NK-92 (cell line): ENCODE results near the gene PRKAG2.
"Not testable (repeated sequence)": the region's sequence is repeated elsewhere in the genome, so short reads cannot be mapped to it uniquely, and the experiment has no call there.

ENCODE experiments used
- DNase-seq: peaks from one replicate; lab custom pipeline; 2025; ENCODE audit not compliant: unreplicated experiment; lab: John Stamatoyannopoulos, UW

The PRKAG2 gene

DNA sequence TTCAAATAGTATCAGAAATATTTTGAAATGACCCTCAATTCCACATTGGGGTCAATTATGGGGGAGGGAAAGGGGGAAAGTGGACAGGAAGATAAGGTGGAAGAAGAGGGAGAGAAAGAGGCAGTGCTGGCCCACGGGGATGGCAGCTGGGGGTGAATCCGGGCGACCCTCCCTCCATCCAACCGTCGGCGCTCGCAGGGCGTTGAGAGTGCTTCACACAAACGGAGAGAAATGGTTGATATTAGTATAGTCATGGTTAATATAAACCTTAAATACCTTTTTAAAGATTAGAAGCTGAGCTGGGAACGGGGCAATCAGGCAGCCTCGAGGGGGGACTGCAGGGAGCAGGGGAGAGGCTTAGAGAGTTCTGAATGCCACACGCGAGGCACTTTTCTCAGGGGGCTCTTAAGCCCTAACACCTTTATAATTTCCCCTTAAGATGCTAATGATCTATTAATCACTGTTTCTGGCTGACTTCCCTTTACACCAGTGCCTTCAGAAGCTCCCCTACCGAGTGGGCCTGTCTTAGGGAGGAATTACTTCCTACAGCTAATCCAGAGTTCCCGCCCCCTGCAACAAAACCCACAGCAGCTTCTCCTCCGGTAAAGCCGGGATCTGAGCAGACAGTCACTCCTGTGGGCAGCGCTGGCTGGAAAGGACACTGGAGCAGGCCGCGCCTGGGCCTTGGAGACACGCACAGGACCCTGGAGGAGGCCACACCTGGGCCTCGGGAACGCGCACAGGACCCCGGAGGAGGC, 39.5 kb downstream of the PRKAG2 start:
- no peak for DNase-seq

DNA sequence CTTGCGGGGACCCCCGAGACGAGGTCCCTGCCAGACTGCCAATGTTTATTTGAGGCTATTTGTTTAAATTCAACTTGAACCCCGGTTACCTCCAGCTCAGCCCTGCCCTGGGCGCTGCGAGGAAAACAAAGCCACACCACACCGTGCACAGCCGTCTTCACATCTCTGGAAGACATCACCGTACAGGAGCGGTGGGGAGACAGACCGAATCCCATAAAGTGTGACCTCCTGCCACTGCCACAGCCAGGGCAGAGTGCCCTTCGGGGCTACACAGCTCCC, 40.0 kb downstream of the PRKAG2 start:
- no peak for DNase-seq

DNA sequence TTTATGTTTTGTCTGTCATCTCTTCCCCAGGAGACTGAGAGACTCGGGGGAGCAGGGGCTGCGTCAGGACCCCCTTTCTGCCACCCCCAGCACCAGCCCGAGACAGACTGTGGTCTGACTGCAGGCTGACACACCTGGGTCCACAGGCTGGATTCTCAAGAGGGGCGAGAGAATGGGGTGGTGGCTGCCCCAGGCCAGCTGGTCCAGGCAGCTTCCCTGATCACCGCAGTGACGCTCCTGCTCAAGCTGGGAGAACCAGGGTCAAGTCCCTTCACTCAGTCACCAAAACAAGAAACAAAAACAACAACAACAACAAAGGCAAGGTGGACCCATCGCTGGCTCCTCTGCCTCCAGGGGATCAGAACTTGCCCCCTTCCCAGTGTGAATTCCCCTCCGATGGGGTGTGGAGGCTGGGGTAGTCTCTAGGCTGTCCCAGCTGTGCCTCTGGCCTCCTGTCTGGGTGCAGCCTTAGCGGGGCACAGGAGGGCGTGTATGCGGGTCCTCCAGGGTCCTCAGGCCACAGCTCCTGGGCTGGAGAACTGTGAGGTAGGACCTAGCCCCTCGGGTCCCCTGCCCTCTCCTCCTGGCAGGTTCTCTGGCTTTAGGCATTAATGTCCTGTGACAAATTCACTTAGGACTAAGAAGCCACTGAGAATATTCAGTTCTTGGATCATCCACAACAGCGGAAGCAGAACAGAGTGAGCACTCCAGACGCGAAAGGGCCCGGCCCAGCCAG, 40.6 kb downstream of the PRKAG2 start:
- no peak for DNase-seq

DNA sequence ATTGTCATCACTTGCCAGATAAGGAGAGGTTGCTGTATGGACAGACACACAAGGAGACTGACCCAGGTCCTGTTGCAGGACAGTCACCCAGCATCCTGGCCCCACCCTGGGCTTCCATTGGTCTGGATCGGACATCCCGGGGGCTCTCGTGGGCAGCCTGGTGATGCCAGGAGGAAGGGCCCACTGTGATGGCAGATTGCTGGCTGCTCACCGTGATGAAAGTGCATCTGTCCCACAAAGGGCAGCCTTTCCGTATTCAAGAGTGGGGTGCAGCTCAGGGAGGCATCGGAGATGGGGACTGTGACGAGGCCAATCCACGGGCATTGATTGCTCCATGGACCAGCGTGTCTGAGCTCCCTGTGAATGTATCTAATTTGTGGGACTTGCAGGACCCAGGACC, 41.3 kb downstream of the PRKAG2 start:
- no peak for DNase-seq

DNA sequence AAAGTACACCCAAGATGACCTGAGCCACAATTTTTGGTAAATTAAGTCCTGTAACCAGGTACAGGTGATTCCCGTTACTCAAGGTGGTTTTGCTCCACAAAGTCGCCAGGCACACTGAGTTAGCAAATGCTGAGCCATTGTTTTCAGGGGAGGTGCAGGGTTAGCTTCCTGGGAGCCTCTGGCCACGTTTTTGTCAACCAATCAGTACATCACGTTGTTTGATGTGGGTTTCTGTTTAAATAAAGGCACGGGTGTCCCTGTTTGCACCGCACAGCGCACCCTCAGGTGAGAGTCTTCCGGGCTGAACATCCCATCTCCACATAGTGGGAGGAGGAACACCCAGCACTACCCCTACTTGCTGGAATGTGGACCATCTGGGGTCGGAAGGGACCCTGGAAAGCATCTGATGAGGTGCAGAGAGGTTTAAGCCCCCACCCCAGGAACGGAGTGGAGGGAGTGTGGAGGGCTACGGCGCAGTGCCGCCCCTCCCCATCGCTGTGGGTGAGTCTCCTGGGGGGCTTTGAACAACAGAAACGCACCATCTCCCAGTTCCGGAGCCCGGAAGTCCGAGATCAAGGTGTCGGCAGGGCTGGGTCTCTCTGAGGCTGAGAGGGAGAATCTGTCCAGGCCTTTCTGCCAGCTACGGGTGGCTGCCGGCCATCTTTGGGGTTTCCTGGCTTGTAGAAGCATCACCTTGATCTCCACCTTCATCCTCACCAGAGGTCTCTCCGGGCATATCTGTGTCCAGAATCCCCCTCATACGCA, 42.5 kb downstream of the PRKAG2 start:
- DNase-seq: no peak

DNA sequence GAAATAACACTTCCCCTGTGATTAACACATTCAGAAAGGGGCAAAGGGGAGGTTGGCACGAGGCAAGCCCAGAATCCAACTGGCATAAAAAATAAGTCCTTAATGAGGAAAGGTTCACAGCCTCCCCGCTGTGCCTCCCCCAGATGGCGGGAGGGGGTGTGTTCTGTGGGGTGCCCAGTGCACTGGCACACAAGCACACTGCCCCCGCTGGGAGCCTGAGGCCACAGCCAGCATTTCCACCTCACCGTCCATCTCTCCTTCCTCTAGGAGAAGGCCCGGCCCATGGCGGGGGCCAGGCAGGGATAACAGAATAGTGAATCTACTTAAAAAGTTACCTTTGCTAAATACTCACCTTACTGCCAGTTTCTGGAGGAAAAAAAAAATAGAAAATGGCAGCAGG, 43.2 kb downstream of the PRKAG2 start:
- no peak for DNase-seq

DNA sequence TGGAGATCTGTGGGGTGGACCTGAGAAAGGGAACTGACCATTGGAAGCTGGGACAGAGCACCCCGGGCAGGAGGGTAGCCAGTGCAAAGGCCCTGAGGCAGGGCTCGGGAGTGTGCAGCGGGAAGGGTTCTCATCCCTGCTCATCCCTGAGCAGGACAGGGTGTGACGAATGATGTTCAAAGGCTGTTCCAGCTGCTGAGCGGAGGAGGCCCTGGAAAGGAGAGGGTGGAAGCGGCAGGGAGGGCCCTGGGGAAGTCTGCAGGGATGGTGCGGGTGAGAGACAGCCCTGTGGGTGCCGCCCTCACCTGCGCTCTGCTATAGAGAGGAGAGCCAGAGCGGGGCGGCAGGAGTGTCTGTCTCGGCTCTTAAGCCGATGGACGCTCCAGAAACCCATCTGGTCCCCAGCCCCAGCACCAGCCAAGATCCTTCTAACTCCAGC, 43.7 kb downstream of the PRKAG2 start:
- no peak for DNase-seq

DNA sequence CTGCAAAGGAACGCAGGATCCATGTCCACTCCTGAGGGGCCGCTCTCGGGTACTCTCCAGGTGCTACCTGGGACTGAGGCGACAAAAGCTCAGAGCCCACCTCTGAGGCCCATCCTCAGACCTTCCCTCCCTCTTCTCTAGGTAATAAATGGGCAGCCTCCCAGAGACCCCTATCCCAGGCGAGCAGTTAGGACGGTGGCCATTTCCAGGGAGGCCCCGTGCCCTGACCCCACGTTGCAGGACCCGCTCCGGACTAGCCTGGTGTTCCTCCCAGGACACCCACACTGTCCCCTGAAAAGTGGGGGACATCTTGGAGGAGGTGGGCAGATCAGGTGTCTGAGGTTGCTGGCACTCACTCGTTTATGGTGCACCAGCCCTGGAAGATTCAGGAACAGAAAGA, 44.3 kb downstream of the PRKAG2 start:
- DNase-seq: no peak

DNA sequence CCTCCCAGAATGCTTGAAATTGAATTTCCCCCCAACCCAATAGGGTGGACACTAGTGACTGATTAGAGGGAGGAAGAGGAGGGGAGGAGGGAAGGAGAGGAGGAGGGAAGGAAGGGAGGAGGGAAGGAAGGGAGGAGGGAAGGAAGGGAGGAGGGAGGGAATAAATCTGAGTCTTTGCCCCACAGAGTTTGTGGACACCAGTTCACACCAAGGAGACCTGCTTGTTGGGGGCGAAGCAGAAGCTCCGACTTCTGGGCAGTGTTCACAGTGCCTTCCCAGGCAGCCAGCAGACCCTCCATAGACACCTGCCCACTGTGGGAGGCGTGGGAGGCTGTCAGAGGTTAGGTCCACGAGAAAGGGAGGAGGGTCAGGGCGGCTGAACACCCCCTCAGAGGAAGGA, 44.8 kb downstream of the PRKAG2 start:
- no peak for DNase-seq

DNA sequence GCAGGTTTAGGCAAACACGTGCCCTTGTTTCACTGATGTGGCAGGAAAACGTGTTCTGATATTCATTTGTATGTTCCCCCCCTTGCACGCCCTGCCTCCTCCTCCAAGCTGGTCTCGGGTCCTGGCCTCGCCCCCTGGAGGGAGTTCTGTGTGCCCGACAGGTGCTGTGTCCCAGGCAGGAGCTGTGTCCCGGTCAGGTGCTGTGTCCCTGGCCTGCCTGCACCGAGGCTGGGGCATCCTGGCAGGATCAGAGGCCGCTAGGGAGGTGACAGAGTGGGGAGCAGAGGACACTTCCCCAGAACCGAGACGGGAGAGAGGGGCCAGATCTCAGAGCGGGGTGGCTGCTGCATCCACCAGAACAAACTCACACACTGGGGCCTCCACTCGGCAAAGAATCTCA, 45.3 kb downstream of the PRKAG2 start:
- no peak for DNase-seq

DNA sequence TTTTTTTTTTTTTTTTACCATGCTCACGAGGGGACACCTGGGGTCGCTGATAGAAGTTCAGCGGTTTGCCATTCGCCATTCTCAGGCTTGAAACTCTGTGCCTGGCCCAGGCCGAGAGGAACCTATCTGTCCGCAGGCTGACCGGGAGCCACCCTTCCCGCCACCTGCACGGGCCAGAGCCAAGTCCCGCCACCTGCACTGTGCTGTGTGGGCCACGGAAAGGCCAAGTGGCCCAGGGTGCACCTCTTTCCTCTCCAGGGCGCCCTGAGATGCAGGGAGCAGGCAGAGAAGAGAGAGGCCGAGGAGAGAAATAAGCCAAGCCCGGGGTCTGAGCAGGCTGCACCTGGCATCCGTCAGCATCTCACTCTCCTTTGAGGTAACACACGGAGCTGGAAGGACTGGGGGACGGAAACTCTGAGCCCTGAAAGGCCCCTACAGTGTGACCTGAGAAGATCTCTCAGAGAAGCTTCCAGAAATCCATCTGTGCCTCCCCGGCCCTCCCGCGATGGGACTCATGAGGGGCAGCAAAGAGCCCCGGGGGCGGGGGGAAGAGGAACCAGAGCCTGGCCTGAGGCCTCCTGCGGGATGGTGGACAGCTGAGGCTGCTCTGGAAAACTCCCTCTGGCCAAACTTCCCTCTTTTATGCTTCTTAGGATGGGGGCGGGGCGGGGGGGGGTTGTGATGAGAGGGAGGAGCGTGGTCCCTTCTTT, 46.6 kb downstream of the PRKAG2 start:
- no peak for DNase-seq

DNA sequence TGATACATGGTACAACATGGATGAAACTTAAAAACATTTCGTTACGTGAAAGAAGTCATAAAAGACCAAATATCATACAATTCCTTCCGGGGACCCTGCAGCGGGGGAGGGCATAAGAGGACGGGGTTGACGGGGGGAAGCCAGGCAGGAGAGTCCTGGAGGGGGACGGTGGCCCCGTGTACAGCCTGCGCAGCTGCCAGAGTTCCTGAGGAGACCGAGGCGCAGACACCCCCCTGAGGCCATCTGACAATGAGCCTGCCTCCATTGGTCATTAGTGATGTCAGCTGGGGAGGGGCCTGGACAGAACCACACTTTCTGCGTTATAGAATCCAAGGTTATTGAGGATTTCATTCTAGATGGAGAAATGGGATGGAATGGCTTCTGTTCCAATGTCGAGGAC, 47.2 kb downstream of the PRKAG2 start:
- DNase-seq: no peak

DNA sequence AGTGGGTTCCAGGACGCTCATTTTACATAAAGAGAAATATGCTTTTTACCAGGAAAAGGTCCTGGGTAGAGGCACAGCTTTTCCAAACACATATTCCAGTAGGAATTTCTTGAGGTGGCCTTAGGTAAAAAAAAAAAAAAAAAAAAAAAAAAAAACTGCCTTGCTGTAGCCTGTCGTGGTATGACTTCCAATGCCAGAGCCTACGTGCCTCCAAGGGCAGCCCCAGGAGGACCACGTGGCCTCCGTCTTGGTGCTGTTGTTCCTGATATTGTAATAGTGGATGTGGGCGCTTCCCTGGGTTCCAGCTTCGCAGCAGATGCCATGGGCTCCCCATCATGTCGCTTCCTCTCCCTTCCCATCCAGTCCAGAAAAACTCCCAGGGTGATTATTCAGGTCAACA, 49.3 kb downstream of the PRKAG2 start:
- no peak for DNase-seq

DNA sequence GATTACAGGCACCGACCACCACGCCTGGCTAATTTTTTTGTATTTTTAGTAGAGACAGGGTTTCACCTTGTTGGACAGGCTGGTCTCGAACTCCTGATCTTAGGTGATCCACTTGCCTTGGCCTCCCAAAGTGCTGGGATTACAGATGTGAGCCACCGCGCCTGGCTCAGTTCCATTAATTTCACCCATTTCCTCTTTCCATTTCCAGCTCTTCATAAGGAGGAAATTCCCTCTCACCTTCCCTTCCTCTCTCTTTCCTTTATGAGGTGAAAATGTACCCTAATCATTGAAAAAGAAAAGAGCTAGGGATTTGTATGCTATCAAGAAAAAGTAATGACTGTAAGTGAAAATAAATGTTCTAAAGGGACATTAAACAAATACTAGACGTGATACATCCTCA, 50.6 kb downstream of the PRKAG2 start:
- not testable (repeated sequence) for DNase-seq

DNA sequence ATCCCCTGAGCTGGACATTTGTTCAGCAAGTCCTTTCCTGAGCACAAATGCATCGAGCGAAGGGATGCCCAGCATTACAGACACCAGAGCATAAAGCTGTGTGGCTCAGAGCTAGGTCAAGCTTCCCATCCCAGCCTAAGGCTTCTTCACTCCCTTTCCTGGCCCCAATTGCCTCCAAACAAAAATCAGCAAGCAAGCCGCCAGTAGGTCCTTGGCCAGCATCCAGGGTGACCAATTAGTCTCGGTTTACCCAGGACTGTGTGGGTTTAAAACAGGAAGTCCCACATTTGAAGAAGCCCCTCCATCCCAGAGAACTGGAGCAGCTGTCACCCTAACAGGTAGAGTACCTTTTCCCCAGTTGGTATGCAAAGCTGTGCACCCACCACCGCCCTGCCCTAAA, 51.2 kb downstream of the PRKAG2 start:
- DNase-seq: no peak

DNA sequence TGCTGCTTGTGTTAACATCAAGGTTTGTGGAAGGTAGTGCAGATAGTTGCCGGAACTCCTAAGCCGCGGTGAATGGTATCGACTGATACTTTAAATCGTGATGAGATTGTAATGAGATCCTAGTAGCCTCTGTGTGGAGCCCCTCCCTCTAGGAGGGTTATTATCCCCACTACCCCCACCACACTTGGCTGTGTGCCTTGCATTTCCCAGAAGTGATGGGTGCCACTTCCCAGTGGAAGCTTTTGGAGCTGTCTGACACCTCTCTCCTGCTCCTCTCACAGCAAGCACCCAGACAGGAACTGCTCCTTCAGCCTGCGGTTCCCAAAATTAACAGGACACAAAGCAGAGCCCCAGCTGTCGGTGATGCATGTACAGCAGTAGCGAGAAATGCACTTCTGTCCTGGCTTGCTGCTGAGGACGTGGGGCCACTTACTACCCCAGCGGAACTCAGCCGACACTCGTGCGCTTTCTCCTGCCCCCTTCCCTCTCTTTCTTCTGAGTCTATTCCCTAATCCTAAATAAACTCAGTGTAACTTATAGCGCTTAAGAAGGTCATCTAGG, 52.5 kb downstream of the PRKAG2 start:
- no peak for DNase-seq

DNA sequence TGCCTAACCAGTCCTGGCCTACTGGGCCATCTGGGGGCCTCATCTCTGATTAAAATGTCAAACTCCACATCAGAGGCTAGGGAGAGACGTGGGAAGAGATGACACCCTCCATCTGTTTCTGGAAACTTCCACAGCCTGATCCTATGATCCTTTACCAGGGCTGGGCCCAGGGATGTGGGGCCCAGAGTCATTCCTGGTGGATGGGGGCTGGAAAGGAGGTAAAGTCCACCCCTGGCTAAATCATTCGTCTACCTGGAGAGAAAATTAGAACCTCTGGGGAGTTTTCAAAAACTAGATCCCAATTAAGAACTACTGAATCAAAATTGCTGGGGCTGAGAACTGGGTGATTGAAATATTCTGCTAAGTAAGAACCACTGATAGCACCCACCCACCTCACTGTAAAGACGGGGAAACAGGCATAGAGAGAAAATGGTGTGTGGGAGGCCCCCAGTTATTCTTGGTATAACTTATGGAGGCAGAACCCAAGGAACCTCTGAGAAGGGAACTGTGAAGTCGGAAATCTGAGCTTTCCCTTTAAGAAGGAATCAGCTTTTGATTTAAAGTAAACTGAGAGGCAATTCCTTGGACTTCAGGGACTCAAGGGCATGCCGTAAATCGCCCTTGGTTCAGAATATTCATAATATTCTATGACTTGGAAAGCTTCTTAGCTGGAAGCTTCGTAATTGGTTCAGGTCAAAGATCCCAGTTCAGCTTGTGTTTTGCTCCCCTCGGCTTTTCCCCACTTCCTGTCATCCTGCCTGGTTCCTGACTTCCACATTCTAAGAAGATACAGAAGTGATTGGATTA, 53.1 kb downstream of the PRKAG2 start:
- no peak for DNase-seq

DNA sequence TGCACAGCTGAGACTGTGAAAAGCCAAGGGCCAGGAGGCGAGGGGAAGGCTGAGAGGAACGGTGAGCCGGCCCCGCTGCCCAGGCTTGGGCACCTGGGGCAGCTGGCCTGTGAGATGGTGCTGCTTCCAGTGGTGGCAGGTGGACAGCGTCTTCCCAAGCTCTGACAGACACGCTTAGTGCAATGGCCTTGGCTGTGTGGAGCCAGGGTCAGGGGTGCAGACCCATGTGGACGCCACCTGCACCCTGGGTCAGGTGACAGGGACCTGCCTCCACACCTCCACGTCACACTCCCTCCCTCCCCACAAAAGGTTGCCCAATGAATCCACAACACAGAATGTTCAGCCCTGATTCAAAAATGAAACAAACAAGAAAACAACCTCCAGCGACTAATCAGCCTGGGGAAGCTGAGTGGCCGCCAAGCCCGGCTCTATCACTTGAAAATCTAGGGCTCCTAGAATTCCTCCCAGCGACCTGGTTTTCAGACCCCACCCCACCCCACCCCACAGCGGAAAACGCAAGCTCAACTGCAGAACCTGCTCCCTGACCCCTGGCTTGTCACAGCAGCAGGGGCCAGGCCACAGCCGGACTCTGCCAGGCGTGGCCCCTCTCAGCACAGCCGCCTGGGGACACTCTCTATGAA, 54.3 kb downstream of the PRKAG2 start:
- DNase-seq: no peak

DNA sequence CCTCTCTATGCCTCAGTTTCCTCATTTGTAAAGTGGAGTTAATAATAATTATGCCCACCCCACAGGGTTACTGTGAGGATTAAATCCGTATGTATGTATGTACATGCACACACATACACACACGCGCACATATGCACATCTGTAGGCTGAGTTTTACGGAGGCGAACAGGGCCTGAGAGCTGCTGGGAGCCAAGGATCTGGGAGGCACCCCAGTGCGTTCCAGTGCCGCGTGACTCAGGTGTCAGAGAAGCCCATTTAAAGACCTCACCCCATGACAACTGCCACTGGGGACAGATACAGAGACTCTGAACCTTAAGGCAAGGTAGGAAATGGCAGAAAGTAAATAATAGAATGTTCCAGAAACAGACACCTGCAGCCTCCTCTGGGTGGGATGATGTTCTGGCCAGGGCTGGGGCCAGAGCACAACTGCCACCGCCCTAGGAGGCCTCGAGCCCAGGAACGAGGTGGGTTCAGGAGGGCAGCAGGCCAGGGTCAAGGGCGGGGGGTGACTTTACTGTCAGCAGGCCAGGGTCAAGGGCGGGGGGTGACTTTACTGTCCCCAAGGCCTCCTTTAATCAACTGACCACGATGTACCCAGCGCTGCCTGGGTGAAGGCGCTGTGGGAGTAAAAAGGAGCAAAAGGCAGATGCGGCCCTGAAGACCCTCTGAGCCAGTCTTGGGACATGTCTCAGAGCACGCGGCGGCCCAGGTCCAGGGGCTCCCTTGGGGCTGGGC, 54.9 kb downstream of the PRKAG2 start:
- no peak for DNase-seq
